HepG2 (cell line): Measurements from ENCODE around the gene VWA3A. TPM values are rescaled to one million over a fixed set of nuclear protein-coding genes. Genes with fewer than 3 reads are reported as not detected.
A peak's percentile ranks its signal among the peaks of the same experiment; 100 is the strongest.

Experiments used
- CBX2 ChIP-seq, 2 experiments: fragments of 200-600 bp in 1 of 2; sonication (generic); formaldehyde crosslinking in 1 of 2; IDR thresholded peaks; 2 replicates each; pipeline versions ENCODE4 v1.7.0 to v1.8.1; 2018 to 2022; ENCODE audit warnings: low read depth in 2 of 2, low read length in 1 of 2, mild to moderate bottlenecking in 1 of 2, missing genetic modification reagents in 1 of 2
- FOXO1 ChIP-seq: sonication (generic); formaldehyde crosslinking; IDR thresholded peaks from 2 replicates; pipeline ENCODE4 v1.4.0; 2020; ENCODE audit warnings: missing genetic modification reagents
- HDAC1 ChIP-seq: sonication (generic); formaldehyde crosslinking; IDR thresholded peaks from 2 replicates; pipeline ENCODE4 v1.5.1; 2020; ENCODE audit warnings: mild to moderate bottlenecking, missing genetic modification reagents
- HNRNPL ChIP-seq: fragments of 200-400 bp; formaldehyde crosslinking; IDR thresholded peaks from 2 replicates; pipeline ENCODE4 v1.6.1; 2017; ENCODE audit warnings: mild to moderate bottlenecking, low read depth, low read length
- HOXD1 ChIP-seq: sonication (generic); formaldehyde crosslinking; IDR thresholded peaks from 2 replicates; pipeline ENCODE4 v1.5.0; 2020; ENCODE audit warnings: missing genetic modification reagents
- JUNB ChIP-seq: sonication (generic); formaldehyde crosslinking; IDR thresholded peaks from 2 replicates; pipeline ENCODE4 v1.8.0; 2022; ENCODE audit warnings: missing genetic modification reagents, mild to moderate bottlenecking, borderline replicate concordance
- NFYB ChIP-seq: sonication (generic); formaldehyde crosslinking; IDR thresholded peaks from 2 replicates; pipeline ENCODE4 v1.4.0; 2020; ENCODE audit warnings: missing genetic modification reagents
- PHB2 ChIP-seq: fragments of 450-650 bp; IDR thresholded peaks from 2 replicates; pipeline ENCODE4 v1.6.1; 2018; ENCODE audit not compliant: partially characterized antibody
- RAD21 ChIP-seq: fragments of 450-650 bp; formaldehyde crosslinking; IDR thresholded peaks from 2 replicates; pipeline ENCODE4 v1.5.0; 2020; ENCODE audit warnings: mild to moderate bottlenecking
- SPEN ChIP-seq: sonication (generic); formaldehyde crosslinking; IDR thresholded peaks from 2 replicates; pipeline ENCODE4 v1.5.1; 2020; ENCODE audit warnings: low read depth, mild to moderate bottlenecking, missing genetic modification reagents
- YEATS2 ChIP-seq: sonication (generic); formaldehyde crosslinking; IDR thresholded peaks from 2 replicates; pipeline ENCODE4 v1.4.0; 2020; ENCODE audit warnings: missing genetic modification reagents, borderline replicate concordance
- ZFP36L2 ChIP-seq: sonication (generic); formaldehyde crosslinking; IDR thresholded peaks from 2 replicates; pipeline ENCODE4 v1.4.0; 2020; ENCODE audit warnings: missing genetic modification reagents
- ZNF10 ChIP-seq: sonication (generic); formaldehyde crosslinking; IDR thresholded peaks from 2 replicates; pipeline ENCODE4 v1.4.0; 2020; ENCODE audit warnings: mild to moderate bottlenecking, low read depth, missing genetic modification reagents, borderline replicate concordance
- ZNF414 ChIP-seq: sonication (generic); formaldehyde crosslinking; IDR thresholded peaks from 2 replicates; pipeline ENCODE4 v1.5.0; 2020; ENCODE audit warnings: missing genetic modification reagents
- ZNF558 ChIP-seq: sonication (generic); formaldehyde crosslinking; IDR thresholded peaks from 2 replicates; pipeline ENCODE4 v1.9.0; 2022; ENCODE audit warnings: mild to moderate bottlenecking, missing genetic modification reagents, borderline replicate concordance
- polyA plus RNA-seq, 8 experiments: library from polyadenylated mRNA; depleted of rRNA in 3 of 8; stranded (reverse) in 7 of 8; unstranded in 1 of 8; fragments of >200 nt; fragmentation: Illumina TruSeq in 4 of 8; extraction: Trizol in 4 of 8; gene quantifications; 2 replicates each; pipeline versions ENCODE4 v1.2.1 to v1.2.3, GENCODE V29; 2011 to 2016; ENCODE audit warnings: low read depth in 4 of 8, missing spikeins in 1 of 8, mixed read lengths in 1 of 8; ENCODE audit not compliant: insufficient read depth in 1 of 8
- total RNA-seq, 5 experiments: library from RNA; depleted of rRNA; stranded (reverse); fragments of >200 nt; fragmentation: Illumina TruSeq; extraction: Trizol; gene quantifications; 2 replicates each; pipeline ENCODE4 v1.2.3, GENCODE V29; 2016; ENCODE audit warnings: low read depth in 1 of 5
- TF ChIP-seq, protein P1 (sequence below): sonication (generic); formaldehyde crosslinking; IDR thresholded peaks from 2 replicates; pipeline ENCODE4 v1.5.0; 2020; ENCODE audit warnings: mild to moderate bottlenecking, missing genetic modification reagents, borderline replicate concordance
- TF ChIP-seq, protein P2 (sequence below): sonication (generic); formaldehyde crosslinking; IDR thresholded peaks from 2 replicates; pipeline ENCODE4 v1.5.0; 2020; ENCODE audit warnings: missing genetic modification reagents
- TF ChIP-seq, protein P3 (sequence below), 2 experiments: fragments of 450-650 bp in 1 of 2; sonication (generic) in 1 of 2; formaldehyde crosslinking; IDR thresholded peaks; 2 replicates each; pipeline versions ENCODE4 v1.5.0 to v1.8.0; 2020 to 2022; ENCODE audit warnings: mild to moderate bottlenecking in 1 of 2, missing genetic modification reagents in 1 of 2

Gene VWA3A
- total and polyA plus RNA-seq, 2 of the 13 experiments (the other 11 are each of a cell fraction or from before 2014, with no cell fraction given): 0.03 to 0.07 TPM

DNA sequence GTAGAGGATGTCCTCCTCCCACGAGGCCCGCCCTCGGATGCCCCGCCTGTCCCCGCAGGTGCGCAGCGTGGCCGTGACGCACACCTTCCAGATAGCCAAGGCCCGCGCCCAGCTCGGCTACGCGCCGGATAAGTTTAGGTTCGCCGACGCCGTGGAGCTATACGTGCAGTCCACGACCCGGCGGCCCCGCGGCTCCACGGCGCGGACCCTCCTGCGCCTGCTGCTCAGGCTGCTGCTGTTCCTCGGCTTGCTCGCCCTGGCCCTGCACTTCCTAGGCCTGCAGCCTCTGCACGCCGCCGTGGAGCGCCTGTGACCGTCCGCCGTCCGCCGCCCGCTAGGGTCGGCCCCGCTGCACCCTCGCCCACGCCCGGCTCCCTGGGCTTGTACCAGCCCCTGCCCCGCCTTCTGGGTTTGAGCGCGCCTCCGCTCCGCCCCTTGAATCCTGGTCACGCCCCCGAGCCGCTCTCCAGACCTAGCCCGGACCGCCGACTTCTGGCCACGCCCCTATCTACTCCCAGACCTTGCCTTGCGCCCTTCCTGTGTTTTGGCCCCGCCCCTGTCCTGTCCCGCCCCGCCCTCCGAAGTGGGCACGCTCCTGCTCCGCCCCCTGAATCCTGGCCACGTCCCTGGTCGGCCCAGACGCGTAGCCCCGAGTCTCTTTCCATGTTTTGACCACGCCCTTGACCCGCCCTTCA lies 97.9 kb downstream of the VWA3A start (continued):
- TF ChIP-seq, protein P1, sequence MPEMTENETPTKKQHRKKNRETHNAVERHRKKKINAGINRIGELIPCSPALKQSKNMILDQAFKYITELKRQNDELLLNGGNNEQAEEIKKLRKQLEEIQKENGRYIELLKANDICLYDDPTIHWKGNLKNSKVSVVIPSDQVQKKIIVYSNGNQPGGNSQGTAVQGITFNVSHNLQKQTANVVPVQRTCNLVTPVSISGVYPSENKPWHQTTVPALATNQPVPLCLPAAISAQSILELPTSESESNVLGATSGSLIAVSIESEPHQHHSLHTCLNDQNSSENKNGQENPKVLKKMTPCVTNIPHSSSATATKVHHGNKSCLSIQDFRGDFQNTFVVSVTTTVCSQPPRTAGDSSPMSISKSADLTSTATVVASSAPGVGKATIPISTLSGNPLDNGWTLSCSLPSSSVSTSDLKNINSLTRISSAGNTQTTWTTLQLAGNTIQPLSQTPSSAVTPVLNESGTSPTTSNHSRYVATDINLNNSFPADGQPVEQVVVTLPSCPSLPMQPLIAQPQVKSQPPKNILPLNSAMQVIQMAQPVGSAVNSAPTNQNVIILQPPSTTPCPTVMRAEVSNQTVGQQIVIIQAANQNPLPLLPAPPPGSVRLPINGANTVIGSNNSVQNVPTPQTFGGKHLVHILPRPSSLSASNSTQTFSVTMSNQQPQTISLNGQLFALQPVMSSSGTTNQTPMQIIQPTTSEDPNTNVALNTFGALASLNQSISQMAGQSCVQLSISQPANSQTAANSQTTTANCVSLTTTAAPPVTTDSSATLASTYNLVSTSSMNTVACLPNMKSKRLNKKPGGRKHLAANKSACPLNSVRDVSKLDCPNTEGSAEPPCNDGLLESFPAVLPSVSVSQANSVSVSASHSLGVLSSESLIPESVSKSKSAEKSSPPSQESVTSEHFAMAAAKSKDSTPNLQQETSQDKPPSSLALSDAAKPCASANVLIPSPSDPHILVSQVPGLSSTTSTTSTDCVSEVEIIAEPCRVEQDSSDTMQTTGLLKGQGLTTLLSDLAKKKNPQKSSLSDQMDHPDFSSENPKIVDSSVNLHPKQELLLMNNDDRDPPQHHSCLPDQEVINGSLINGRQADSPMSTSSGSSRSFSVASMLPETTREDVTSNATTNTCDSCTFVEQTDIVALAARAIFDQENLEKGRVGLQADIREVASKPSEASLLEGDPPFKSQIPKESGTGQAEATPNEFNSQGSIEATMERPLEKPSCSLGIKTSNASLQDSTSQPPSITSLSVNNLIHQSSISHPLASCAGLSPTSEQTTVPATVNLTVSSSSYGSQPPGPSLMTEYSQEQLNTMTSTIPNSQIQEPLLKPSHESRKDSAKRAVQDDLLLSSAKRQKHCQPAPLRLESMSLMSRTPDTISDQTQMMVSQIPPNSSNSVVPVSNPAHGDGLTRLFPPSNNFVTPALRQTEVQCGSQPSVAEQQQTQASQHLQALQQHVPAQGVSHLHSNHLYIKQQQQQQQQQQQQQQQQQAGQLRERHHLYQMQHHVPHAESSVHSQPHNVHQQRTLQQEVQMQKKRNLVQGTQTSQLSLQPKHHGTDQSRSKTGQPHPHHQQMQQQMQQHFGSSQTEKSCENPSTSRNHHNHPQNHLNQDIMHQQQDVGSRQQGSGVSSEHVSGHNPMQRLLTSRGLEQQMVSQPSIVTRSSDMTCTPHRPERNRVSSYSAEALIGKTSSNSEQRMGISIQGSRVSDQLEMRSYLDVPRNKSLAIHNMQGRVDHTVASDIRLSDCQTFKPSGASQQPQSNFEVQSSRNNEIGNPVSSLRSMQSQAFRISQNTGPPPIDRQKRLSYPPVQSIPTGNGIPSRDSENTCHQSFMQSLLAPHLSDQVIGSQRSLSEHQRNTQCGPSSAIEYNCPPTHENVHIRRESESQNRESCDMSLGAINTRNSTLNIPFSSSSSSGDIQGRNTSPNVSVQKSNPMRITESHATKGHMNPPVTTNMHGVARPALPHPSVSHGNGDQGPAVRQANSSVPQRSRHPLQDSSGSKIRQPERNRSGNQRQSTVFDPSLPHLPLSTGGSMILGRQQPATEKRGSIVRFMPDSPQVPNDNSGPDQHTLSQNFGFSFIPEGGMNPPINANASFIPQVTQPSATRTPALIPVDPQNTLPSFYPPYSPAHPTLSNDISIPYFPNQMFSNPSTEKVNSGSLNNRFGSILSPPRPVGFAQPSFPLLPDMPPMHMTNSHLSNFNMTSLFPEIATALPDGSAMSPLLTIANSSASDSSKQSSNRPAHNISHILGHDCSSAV (CRISPR knock-in tag): peak; percentile 97; the same call in 1 of the 2 replicates
- TF ChIP-seq PHB2: no peak
- TF ChIP-seq CBX2 (IDR thresholded peaks at IDR 0.05; ENCODE audit: low read depth, low read length): no peak
- TF ChIP-seq CBX2 (CRISPR knock-in tag; IDR thresholded peaks at IDR 0.05; ENCODE audit: low read depth): peak; percentile 96; the same call in 1 of the 2 replicates
- no peak for TF ChIP-seq ZNF414
- TF ChIP-seq ZNF10: 0 out of 2 replicates have a peak, but pooled peaks have one; percentile 86
- TF ChIP-seq HNRNPL: peak; percentile 68
- TF ChIP-seq, protein P2, sequence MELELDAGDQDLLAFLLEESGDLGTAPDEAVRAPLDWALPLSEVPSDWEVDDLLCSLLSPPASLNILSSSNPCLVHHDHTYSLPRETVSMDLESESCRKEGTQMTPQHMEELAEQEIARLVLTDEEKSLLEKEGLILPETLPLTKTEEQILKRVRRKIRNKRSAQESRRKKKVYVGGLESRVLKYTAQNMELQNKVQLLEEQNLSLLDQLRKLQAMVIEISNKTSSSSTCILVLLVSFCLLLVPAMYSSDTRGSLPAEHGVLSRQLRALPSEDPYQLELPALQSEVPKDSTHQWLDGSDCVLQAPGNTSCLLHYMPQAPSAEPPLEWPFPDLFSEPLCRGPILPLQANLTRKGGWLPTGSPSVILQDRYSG (CRISPR knock-in tag): peak; percentile 87; the same call in 1 of the 2 replicates
- TF ChIP-seq, protein P3, sequence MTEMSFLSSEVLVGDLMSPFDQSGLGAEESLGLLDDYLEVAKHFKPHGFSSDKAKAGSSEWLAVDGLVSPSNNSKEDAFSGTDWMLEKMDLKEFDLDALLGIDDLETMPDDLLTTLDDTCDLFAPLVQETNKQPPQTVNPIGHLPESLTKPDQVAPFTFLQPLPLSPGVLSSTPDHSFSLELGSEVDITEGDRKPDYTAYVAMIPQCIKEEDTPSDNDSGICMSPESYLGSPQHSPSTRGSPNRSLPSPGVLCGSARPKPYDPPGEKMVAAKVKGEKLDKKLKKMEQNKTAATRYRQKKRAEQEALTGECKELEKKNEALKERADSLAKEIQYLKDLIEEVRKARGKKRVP (CRISPR knock-in tag; IDR thresholded peaks at IDR 0.05): no peak
- peak; percentile 84; the same call in 1 of the 2 replicates for TF ChIP-seq RAD21 (CRISPR knock-in tag)
- peak; percentile 78; the same call in 1 of the 2 replicates for TF ChIP-seq FOXO1
- TF ChIP-seq ZFP36L2 (CRISPR knock-in tag): peak; percentile 48; the same call in 1 of the 2 replicates
- peak; percentile 84; the same call in 1 of the 2 replicates for TF ChIP-seq HOXD1 (CRISPR knock-in tag)
- no peak; the same call in 1 of the 2 replicates for TF ChIP-seq YEATS2 (CRISPR knock-in tag)
- no peak for TF ChIP-seq ZNF558
- peak; percentile 29; the same call in 1 of the 2 replicates for TF ChIP-seq NFYB
- TF ChIP-seq HDAC1 (CRISPR knock-in tag): peak; percentile 93
- no peak for TF ChIP-seq JUNB (CRISPR knock-in tag)
- peak; percentile 92 for TF ChIP-seq SPEN
